Raji (cell line): ENCODE results near the gene IGDCC3.
A peak's percentile ranks its signal among the peaks of the same experiment; 100 is the strongest.

ENCODE experiments used
- POLR2A ChIP-seq: IDR thresholded peaks from 2 replicates; pipeline ENCODE4 v1.6.1; 2011; ENCODE audit warnings: low read depth, low read length, control low read depth; ENCODE audit not compliant: insufficient read depth

Gene IGDCC3

GRCh38 chr15:65349338-65349737 is 28.5 kb downstream of the IGDCC3 start:
- no peak for TF ChIP-seq POLR2A

- TF ChIP-seq POLR2A: no peak
Measured at GRCh38 chr15:65346856-65347598, 30.8 kb downstream of the IGDCC3 start.

- TF ChIP-seq POLR2A: no peak
Measured at GRCh38 chr15:65344914-65345275, 32.9 kb downstream of the IGDCC3 start.

GRCh38 chr15:65344214-65344913 is 33.4 kb downstream of the IGDCC3 start:
- TF ChIP-seq POLR2A: no peak

- TF ChIP-seq POLR2A: no peak
Measured at GRCh38 chr15:65343374-65343981, 34.3 kb downstream of the IGDCC3 start.

- TF ChIP-seq POLR2A: no peak
Measured at GRCh38 chr15:65342493-65342892, 35.3 kb downstream of the IGDCC3 start.

GRCh38 chr15:65339920-65340319 is 37.9 kb downstream of the IGDCC3 start:
- TF ChIP-seq POLR2A: no peak

- no peak for TF ChIP-seq POLR2A
Measured at GRCh38 chr15:65339416-65339815, 38.4 kb downstream of the IGDCC3 start.

- TF ChIP-seq POLR2A: no peak
Measured at GRCh38 chr15:65338823-65339222, 39.0 kb downstream of the IGDCC3 start.

GRCh38 chr15:65338366-65338765 is 39.4 kb downstream of the IGDCC3 start:
- TF ChIP-seq POLR2A: no peak

GRCh38 chr15:65337436-65338070 is 40.2 kb downstream of the IGDCC3 start:
- no peak for TF ChIP-seq POLR2A

GRCh38 chr15:65336493-65337435 is 41.0 kb downstream of the IGDCC3 start:
- TF ChIP-seq POLR2A: peak; percentile 54; the same call in 1 of the 2 replicates

- TF ChIP-seq POLR2A: no peak
Measured at GRCh38 chr15:65335278-65336055, 42.3 kb downstream of the IGDCC3 start.

GRCh38 chr15:65334586-65335231 is 43.1 kb downstream of the IGDCC3 start:
- no peak for TF ChIP-seq POLR2A

GRCh38 chr15:65333856-65334255 is 43.9 kb downstream of the IGDCC3 start:
- TF ChIP-seq POLR2A: no peak
